Fibroblast of skin of left biceps (primary cell): Measurements from ENCODE around the gene CSRNP3.

Experiments used
- DNase-seq, 2 experiments: peaks; one replicate each; pipeline ENCODE4 v3.0.0-alpha.2; 2013; ENCODE audit warnings: low read depth in 2 of 2

The CSRNP3 gene

GRCh38 chr2:165539985-165540384, 70.5 kb downstream of the CSRNP3 start:
- DNase-seq, result no peak

GRCh38 chr2:165544897-165545296, 75.4 kb downstream of the CSRNP3 start:
- DNase-seq, result no peak

- no peak for DNase-seq
Observed at GRCh38 chr2:165547900-165548299, 78.4 kb downstream of the CSRNP3 start.

- DNase-seq, result no peak
Observed at GRCh38 chr2:165549619-165550018, 80.1 kb downstream of the CSRNP3 start.

- no peak for DNase-seq
Observed at GRCh38 chr2:165558832-165559231, 89.3 kb downstream of the CSRNP3 start.

- no peak for DNase-seq
Observed at GRCh38 chr2:165560377-165560988, 91.0 kb downstream of the CSRNP3 start.

- no peak for DNase-seq
Observed at GRCh38 chr2:165561516-165561915, 92.0 kb downstream of the CSRNP3 start.

GRCh38 chr2:165562233-165562632, 92.7 kb downstream of the CSRNP3 start:
- no peak for DNase-seq

GRCh38 chr2:165563468-165564225, 94.1 kb downstream of the CSRNP3 start:
- DNase-seq, result no peak

GRCh38 chr2:165566008-165566407, 96.5 kb downstream of the CSRNP3 start:
- no peak for DNase-seq

GRCh38 chr2:165567273-165567672, 97.8 kb downstream of the CSRNP3 start:
- no peak for DNase-seq

- DNase-seq, result no peak
Observed at GRCh38 chr2:165568361-165568760, 98.9 kb downstream of the CSRNP3 start.

- DNase-seq, result no peak
Observed at GRCh38 chr2:165571477-165571876, 102.0 kb downstream of the CSRNP3 start.

GRCh38 chr2:165572151-165572550, 102.7 kb downstream of the CSRNP3 start:
- DNase-seq, result no peak

GRCh38 chr2:165573534-165574461, 104.3 kb downstream of the CSRNP3 start:
- no peak for DNase-seq

GRCh38 chr2:165575044-165575615, 105.6 kb downstream of the CSRNP3 start:
- DNase-seq, result no peak

GRCh38 chr2:165576409-165577154, 107.1 kb downstream of the CSRNP3 start:
- peak in 1 of 2 experiments; percentile 10 for DNase-seq

GRCh38 chr2:165582409-165582808, 112.9 kb downstream of the CSRNP3 start:
- no peak for DNase-seq

- no peak for DNase-seq
Observed at GRCh38 chr2:165582863-165583506, 113.5 kb downstream of the CSRNP3 start.

- DNase-seq, result no peak
Observed at GRCh38 chr2:165584126-165584654, 114.7 kb downstream of the CSRNP3 start.

GRCh38 chr2:165586019-165586418, 116.5 kb downstream of the CSRNP3 start:
- no peak for DNase-seq
